NCI-H2029 (cell line): ENCODE results near the gene LRRC9.
A peak's percentile ranks its signal among the peaks of the same experiment; 100 is the strongest.
"Not testable (repeated sequence)": the region's sequence is repeated elsewhere in the genome, so short reads cannot be mapped to it uniquely, and the experiment has no call there.

ENCODE experiments used
- DNase-seq: peaks from one replicate; lab custom pipeline; 2025; lab: John Stamatoyannopoulos, UW

LRRC9 gene

GRCh38 chr14:60064491-60065072 lies 144.6 kb downstream of the LRRC9 start:
- peak; percentile 21 for DNase-seq

DNA sequence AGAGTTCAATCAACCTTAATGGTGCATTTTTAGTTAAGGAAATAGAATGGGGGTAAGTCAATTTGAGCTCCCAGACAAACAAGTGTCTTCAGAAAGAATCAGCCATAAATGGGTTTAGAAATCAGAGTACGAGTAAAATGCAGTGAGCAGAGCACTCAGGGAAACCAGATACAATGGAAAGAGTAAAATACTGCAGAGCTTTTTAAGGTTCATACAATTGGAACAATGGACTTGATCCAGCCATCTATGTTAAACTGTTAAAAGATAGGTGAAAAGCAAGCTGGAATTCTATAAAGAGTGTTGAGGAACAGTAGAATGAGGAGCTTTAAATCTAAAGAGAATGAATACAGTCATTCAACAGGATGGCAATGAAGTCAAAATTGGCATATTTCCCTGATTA lies 147.9 kb downstream of the LRRC9 start:
- DNase-seq, result no peak

GRCh38 chr14:60079723-60080122 lies 159.8 kb downstream of the LRRC9 start:
- DNase-seq, result no peak

- DNase-seq, result no peak
Measured at GRCh38 chr14:60085085-60085484, 165.1 kb downstream of the LRRC9 start.

DNA sequence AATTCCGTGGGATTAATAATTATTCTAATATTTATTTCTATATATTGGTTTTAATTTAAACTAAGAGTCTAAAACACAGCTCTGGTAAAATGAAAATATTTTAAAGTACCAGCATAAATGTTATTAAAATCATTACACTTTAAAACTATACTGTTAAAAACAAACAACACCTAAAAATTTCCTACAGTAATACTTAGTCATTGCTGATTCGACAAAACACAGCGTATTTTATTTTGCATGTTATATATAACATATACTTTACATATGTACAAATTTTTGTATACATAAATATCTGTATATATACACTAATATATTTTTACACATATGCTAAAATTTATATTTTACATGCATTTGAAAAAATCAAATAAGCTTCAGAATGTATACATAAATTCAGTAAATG lies 165.7 kb downstream of the LRRC9 start:
- no peak for DNase-seq

GRCh38 chr14:60087668-60088067 lies 167.7 kb downstream of the LRRC9 start:
- DNase-seq, result no peak

GRCh38 chr14:60089221-60089620 lies 169.3 kb downstream of the LRRC9 start:
- no peak for DNase-seq

- DNase-seq, result peak; percentile 49
Measured at GRCh38 chr14:60090864-60091519, 171.0 kb downstream of the LRRC9 start.

- peak; percentile 99 for DNase-seq
Measured at GRCh38 chr14:60091550-60092525, 171.9 kb downstream of the LRRC9 start, which contains the start of gene PCNX4. TSS of gene PCNX4 (plus strand) at chr14:60091923. CDS start at chr14:60107639, 15,716 bp downstream.

- no peak for DNase-seq
Measured at GRCh38 chr14:60092526-60092920, 172.6 kb downstream of the LRRC9 start.

- no peak for DNase-seq
Measured at GRCh38 chr14:60093080-60093479, 173.1 kb downstream of the LRRC9 start.

DNA sequence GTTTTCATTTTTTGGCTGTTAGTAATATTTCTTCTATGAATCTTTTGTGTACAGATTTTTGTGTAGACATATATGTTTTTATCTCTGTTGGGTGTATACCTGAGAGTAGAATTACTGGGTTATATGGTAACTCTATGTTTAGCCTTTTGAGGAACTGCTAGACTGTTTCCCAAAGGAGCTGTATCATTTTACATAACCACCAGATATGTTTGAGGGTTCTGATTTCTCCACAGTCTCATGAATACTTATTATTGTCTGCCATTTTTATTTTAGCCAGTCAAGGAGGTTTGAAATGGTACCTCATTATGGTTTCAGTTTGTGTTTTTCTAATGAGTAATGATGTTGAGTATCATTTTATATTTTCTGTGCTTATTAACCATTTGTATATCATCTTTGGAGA lies 173.7 kb downstream of the LRRC9 start:
- DNase-seq, result no peak

- no peak for DNase-seq
Measured at GRCh38 chr14:60094306-60094897, 174.5 kb downstream of the LRRC9 start.

- no peak for DNase-seq
Measured at GRCh38 chr14:60095231-60095630, 175.3 kb downstream of the LRRC9 start.

- DNase-seq, result no peak
Measured at GRCh38 chr14:60095781-60096450, 176.0 kb downstream of the LRRC9 start.

- no peak for DNase-seq
Measured at GRCh38 chr14:60097974-60098373, 178.0 kb downstream of the LRRC9 start.

DNA sequence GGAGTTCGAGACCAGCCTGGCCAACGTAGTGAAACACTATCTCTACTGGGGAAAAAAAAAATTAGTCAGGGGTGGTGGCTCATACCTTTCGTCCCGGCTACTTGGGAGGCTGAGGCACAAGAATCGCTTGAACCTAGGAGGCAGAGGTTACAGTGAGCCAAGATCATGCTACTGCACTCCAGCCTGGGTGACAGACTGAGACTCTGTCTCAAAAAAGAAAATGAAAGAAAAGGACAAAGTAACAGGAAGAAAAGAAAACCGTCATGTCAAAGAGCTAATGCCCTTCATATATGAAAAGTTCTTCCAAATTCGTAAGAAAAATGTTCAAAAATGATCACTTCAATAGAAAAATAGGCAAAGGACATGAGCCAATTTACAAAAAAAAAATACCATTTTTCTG lies 179.9 kb downstream of the LRRC9 start:
- not testable (repeated sequence) for DNase-seq

GRCh38 chr14:60101786-60102185 lies 181.8 kb downstream of the LRRC9 start:
- no peak for DNase-seq

DNA sequence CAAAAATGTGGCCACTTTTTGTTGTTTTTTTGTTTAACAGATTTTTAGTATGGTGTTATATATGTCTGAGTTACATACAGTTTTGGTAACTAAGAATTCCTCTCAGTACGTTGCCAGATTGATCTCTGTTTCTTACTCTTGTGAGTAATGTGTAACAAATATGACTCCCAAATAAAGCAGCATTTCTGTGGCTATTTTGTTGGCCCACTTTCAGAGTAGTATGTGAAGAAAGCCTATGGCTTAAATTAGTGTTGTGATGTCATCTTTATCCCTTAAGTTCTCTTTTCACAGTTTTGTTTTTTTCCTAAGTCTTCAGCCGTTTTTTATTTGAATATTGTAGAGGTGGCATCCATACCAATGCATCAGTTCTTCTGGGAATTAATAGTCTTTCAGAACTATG lies 182.4 kb downstream of the LRRC9 start:
- DNase-seq, result no peak

DNA sequence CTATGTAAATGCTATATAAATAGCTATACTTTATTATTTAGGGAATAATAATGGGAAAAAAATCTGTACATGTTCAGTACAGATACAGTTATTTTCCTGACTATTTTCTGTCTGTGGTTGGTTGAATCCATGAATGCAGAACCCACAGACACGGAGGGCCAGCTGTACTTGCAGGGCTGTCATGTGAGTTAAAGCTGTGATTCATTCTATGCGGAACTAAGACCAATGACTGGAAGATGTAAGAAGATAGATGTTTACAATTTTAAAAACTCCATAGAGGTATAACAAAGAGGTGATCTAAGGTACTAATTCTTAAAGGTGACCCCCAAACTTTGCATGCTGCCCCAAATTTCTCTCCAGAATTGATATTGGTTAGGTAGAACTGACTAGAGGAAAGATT lies 186.4 kb downstream of the LRRC9 start:
- no peak for DNase-seq

GRCh38 chr14:60107477-60107876 lies 187.5 kb downstream of the LRRC9 start:
- DNase-seq, result no peak

GRCh38 chr14:60111732-60112131 lies 191.8 kb downstream of the LRRC9 start:
- no peak for DNase-seq
